Neural crest cell (in vitro differentiated cells): ENCODE data around the gene PPL. TPM values are rescaled to one million over a fixed set of nuclear protein-coding genes. Genes with fewer than 3 reads are reported as not detected.

Source experiments
- DNase-seq: peaks from one replicate; pipeline ENCODE4 v3.0.0; 2021; ENCODE audit warnings: low read depth, mixed read lengths, low spot score
- H3K27ac Mint-ChIP-seq: one replicate; pipeline ENCODE4 v1.8.0; 2021; ENCODE audit warnings: mild to moderate bottlenecking, mixed read lengths; ENCODE audit not compliant: unreplicated experiment
- H3K27me3 Mint-ChIP-seq: 2 replicates; pipeline ENCODE4 v1.8.0; 2021; ENCODE audit warnings: low read depth, mild to moderate bottlenecking, mixed read lengths
- H3K36me3 Mint-ChIP-seq: 2 replicates; pipeline ENCODE4 v1.8.0; 2021; ENCODE audit warnings: low read depth, mild to moderate bottlenecking, mixed read lengths
- H3K4me1 Mint-ChIP-seq: 2 replicates; pipeline ENCODE4 v1.8.0; 2021; ENCODE audit warnings: mixed read lengths
- H3K4me3 Mint-ChIP-seq: one replicate; pipeline ENCODE4 v1.8.0; 2021; ENCODE audit warnings: mild to moderate bottlenecking, mixed read lengths
- H3K9me3 Mint-ChIP-seq: 2 replicates; pipeline ENCODE4 v1.8.0; 2021; ENCODE audit warnings: mixed read lengths
- total RNA-seq: library from RNA; stranded (reverse); gene quantifications from 2 replicates; pipeline ENCODE4 v1.2.1, GENCODE V29; 2021
- TF ChIP-seq, protein P1 (sequence below): fragments of 200-600 bp; sonication (generic); conservative IDR thresholded peaks from 2 replicates; pipeline ENCODE4 v1.5.0; 2021; ENCODE audit warnings: antibody characterized with exemption, mild to moderate bottlenecking

PPL gene
- total RNA-seq, 1 donor from 2014 or later, result 0.26 TPM

DNA sequence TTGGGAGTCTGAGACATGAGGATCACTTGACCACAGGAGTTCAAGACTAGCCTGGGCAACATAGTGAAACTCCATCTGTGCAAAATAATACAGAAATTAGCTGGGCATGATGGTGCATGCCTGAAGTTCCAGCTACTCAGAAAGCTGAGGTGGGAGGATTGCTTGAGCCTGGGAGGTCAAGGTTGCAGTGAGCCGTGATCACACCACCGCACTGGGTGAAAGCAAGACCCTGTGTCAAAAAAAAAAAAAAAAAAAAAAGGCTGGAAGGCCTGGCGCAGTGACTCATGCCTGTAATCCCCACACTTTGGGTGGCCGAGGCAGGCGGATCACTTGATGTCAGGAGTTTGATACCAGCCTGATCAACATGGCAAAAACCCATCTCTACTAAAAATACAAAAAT lies 81.6 kb downstream of the PPL start:
- Mint-ChIP-seq H3K9me3 (no peaks in the 10 kb centered on the region), H3K4me3 (no peak overlapping the region), H3K27ac (no peak overlapping the region), H3K4me1 (peaks cover 12% of the 10 kb centered on the region), H3K36me3 (peaks cover 5% of the 10 kb centered on the region), H3K27me3 (no peaks in the 10 kb centered on the region)
- no peak for DNase-seq
- TF ChIP-seq, protein P1, sequence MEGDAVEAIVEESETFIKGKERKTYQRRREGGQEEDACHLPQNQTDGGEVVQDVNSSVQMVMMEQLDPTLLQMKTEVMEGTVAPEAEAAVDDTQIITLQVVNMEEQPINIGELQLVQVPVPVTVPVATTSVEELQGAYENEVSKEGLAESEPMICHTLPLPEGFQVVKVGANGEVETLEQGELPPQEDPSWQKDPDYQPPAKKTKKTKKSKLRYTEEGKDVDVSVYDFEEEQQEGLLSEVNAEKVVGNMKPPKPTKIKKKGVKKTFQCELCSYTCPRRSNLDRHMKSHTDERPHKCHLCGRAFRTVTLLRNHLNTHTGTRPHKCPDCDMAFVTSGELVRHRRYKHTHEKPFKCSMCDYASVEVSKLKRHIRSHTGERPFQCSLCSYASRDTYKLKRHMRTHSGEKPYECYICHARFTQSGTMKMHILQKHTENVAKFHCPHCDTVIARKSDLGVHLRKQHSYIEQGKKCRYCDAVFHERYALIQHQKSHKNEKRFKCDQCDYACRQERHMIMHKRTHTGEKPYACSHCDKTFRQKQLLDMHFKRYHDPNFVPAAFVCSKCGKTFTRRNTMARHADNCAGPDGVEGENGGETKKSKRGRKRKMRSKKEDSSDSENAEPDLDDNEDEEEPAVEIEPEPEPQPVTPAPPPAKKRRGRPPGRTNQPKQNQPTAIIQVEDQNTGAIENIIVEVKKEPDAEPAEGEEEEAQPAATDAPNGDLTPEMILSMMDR, result no peak

DNA sequence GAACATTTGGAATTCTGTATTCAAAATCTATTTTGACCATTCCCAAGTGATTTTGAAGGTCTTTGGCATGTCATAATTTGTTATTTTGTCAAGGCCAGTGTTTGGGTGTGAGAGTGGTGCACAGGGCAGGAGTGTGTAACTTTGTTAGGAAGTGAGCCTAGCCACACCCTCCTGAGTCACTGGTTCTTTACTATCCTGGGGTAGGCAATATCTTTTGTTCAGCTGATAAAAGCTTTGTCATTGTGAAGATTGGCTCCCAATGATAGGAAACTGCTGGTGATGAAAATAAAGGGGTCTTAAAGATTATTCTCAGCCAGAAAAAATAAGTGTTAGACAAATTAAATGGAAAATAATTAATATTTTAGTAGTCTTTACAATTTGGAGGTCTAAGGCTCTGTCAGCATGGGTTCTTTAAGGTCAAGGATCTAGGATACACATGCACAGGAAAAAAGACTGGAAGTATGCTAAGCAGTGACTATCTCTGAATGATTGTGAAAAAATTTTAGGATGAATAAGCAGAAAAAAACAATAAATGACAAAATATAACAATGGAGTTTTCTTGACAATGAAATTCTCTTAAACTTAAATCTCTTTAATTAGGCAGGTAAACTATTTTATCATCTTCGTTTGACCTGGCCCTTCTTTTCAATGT lies 84.6 kb downstream of the PPL start:
- no peak for DNase-seq
- Mint-ChIP-seq H3K4me3 (no peak overlapping the region), H3K9me3 (no peaks in the 10 kb centered on the region), H3K27me3 (no peaks in the 10 kb centered on the region), H3K4me1 (peaks cover 34% of the 10 kb centered on the region), H3K27ac (no peak overlapping the region), H3K36me3 (peaks cover 2% of the 10 kb centered on the region)
- TF ChIP-seq, protein P1, result no peak

DNA sequence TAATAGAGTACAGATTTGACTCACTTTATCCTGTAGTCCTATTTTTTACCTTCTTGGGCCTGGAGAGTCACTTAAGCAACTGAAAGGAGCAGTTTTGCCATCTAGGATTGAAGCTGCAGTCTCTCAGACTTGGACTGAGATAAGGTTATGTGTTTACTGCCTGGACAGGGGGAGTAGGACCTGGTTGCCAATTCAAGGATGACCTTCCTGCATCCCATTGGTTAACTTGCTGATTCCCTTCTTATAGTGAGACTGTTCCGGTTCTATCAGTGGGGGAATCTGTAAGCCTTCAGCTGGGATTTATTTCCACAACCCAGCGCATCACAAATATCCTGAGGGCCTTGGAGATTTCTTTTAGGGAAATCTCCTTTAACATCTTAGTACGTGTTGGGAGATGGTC lies 86.7 kb downstream of the PPL start:
- TF ChIP-seq, protein P1, result no peak
- no peak for DNase-seq
- Mint-ChIP-seq H3K9me3 (no peaks in the 10 kb centered on the region), H3K4me1 (peaks cover 47% of the 10 kb centered on the region), H3K27me3 (no peaks in the 10 kb centered on the region), H3K36me3 (peaks cover 3% of the 10 kb centered on the region), H3K27ac (no peak overlapping the region), H3K4me3 (peak overlapping the region; percentile 90)

DNA sequence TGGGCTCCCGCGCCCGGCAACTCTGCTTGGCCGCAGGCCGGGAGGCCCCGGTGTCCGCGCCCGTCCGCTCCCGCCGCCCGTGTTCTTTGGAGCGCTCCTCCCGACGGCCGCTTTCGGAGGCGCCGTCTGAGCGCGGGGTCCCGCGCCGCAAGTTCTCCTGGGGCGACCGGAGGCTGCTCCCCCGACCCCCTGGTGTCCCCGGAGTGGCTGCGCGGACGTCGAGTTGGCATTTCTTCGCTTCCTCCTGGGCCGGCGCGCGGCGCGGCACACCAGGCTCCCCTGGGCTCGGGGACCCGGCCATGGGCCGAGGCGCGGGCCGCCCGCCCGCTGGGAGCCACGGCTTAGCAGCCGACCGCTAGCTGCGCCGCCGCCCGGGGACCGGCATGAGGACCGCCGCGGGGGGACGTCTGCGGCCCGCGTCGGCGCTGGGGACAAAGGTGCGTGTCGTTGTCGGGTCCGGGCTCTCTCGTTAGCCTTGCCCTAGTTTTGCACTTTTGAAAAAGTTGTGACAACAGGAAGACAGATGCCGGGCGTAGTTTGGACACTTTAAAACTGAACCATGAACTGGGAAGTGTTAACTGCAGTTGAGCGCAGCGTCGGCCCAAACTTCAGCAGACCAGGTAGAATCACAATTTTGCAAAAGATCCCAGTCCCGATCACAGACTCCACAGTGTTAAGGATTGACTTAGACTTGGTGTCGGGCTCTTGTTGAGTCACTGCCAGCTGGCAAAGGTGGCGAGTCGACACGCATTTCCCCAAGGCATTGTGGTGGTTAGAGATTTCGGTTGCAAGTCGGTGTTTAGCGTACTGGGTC lies 89.0 kb downstream of the PPL start:
- Mint-ChIP-seq H3K4me1 (peaks cover 48% of the 10 kb centered on the region), H3K4me3 (peak overlapping the region; percentile 91)
- peak; percentile 19 for DNase-seq

DNA sequence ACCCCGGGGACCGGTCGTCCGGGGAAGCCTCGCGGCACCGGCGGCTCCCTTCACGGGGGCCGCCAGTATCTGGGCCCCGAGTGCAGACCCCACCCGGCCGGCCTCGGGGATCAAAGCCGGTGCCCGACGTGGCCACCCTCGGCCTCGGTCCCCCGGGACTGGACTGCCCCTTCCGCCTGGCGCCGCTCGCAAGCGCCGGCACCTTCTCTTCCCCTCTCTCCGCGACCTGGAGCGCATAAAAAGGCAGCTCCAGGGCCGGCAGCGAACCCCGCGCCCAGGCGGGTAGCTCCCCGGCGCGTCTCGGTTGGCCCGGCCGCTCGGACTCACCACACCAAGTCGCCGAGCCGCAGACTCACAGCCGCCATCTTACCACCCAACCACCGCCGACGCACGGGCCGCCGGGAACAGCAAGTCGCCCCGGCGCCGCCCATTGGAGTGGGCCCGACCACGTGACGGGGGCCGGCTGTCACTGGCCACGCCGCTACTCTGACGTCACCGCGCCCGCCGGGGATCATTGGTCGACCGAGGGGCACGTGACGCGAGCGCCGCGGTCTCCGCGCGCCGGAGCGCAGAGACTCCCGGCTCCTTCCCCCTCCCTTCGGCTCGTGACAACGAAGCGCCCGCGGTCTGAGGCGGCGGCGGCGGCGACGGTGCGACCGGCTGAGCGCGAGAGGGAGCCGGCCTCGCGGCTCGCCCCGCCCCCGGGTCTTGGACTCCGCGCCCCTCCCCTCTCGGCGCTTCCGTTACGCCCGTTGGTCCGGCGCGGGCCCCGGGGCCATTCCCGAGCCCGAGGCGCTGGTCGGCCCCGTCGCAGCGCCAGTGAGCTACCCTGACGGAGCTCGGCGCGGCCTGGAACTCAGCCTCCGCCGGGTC lies 89.8 kb downstream of the PPL start, which contains the start of the genes GLYR1 and UBN1:
TSS of gene GLYR1 (minus strand) at position 388 of the 873 bp plus-strand sequence. CDS start at position 365, 23 bp downstream.
TSS of gene UBN1 (plus strand) at position 581 of the 873 bp plus-strand sequence. CDS start 5,437 bp downstream, outside the sequence.
- Mint-ChIP-seq H3K27ac (peak within 1 kb of the TSS; percentile 89), H3K9me3 (no peaks in the 10 kb centered on the region), H3K36me3 (peaks cover 3% of the 10 kb centered on the region), H3K4me3 (peak within 1 kb of the TSS; percentile 92), H3K27me3 (no peaks in the 10 kb centered on the region), H3K4me1 (peaks cover 47% of the 10 kb centered on the region)
- TF ChIP-seq, protein P1, result no peak
- DNase-seq, result peak; percentile 100

More for the DNA sequence above, 89.0 kb downstream of the PPL start:
- peaks cover 3% of the 10 kb centered on the region for H3K36me3 Mint-ChIP-seq
- no peaks in the 10 kb centered on the region for H3K27me3 Mint-ChIP-seq
- peak overlapping the region; percentile 13 for H3K27ac Mint-ChIP-seq
- no peaks in the 10 kb centered on the region for H3K9me3 Mint-ChIP-seq
- TF ChIP-seq, protein P1, result no peak
